ENCODE results near the gene HTATIP2. TPM values are rescaled to one million over a fixed set of nuclear protein-coding genes. Genes with fewer than 3 reads are reported as not detected.
"Not testable (repeated sequence)": the region's sequence is repeated elsewhere in the genome, so short reads cannot be mapped to it uniquely, and the experiment has no call there.

HTATIP2 gene
- 39.5 TPM for total RNA-seq

GRCh38 chr11:20363500-20364340 is at the start of gene HTATIP2:
Gene HTATIP2, plus strand, starts transcription at chr11:20363714. Its CDS starts 524 bp downstream, at chr11:20364238.
- peak; percentile 79 for ATAC-seq

GRCh38 chr11:20315800-20316199 is 47.7 kb upstream of the HTATIP2 start:
- no peak for ATAC-seq

GRCh38 chr11:20321177-20321576 is 42.3 kb upstream of the HTATIP2 start:
- no peak for ATAC-seq

GRCh38 chr11:20327377-20327935 is 36.1 kb upstream of the HTATIP2 start:
- no peak for ATAC-seq

- no peak for ATAC-seq
These were observed 27.5 kb upstream of the HTATIP2 start for GRCh38 chr11:20336056-20336455.

- ATAC-seq: no peak
These were observed 25.9 kb upstream of the HTATIP2 start for GRCh38 chr11:20337526-20338154.

GRCh38 chr11:20342347-20343141 is 21.0 kb upstream of the HTATIP2 start:
- no peak for ATAC-seq

- peak; percentile 93 for ATAC-seq
These were observed 12.4 kb upstream of the HTATIP2 start for GRCh38 chr11:20351136-20351535.

- peak; percentile 77 for ATAC-seq
These were observed 11.7 kb upstream of the HTATIP2 start for GRCh38 chr11:20351751-20352262.

- no peak for ATAC-seq
These were observed 9.6 kb upstream of the HTATIP2 start for GRCh38 chr11:20353829-20354434.

- ATAC-seq: peak; percentile 62
These were observed 8.0 kb upstream of the HTATIP2 start for GRCh38 chr11:20355221-20356219.

- ATAC-seq: no peak
These were observed 6.4 kb upstream of the HTATIP2 start for GRCh38 chr11:20357150-20357549.

- ATAC-seq: peak; percentile 12
These were observed 2.9 kb upstream of the HTATIP2 start for GRCh38 chr11:20360650-20361049.

- ATAC-seq: no peak
These were observed 1.0 kb upstream of the HTATIP2 start for GRCh38 chr11:20362481-20362880.

- ATAC-seq: no peak
These were observed 390 bp upstream of the HTATIP2 start for GRCh38 chr11:20363149-20363499.

- ATAC-seq: no peak
These were observed 853 bp downstream of the HTATIP2 start for GRCh38 chr11:20364341-20364792.

- not testable (repeated sequence) for ATAC-seq
These were observed 2.0 kb downstream of the HTATIP2 start for GRCh38 chr11:20365465-20365864.

- ATAC-seq: peak; percentile 63
These were observed 3.9 kb downstream of the HTATIP2 start for GRCh38 chr11:20367313-20367948.

- peak; percentile 70 for ATAC-seq
These were observed 4.9 kb downstream of the HTATIP2 start for GRCh38 chr11:20368438-20368837.

GRCh38 chr11:20369826-20370225 is 6.3 kb downstream of the HTATIP2 start:
- ATAC-seq: no peak
